GM19239 (cell line): Measurements from ENCODE around the gene GOLGB1.
"Not testable (repeated sequence)": the region's sequence is repeated elsewhere in the genome, so short reads cannot be mapped to it uniquely, and the experiment has no call there.

Source experiments
- DNase-seq: peaks from one replicate; pipeline ENCODE4 v3.0.0; 2011; ENCODE audit warnings: low spot score; ENCODE audit not compliant: insufficient read length
- FAIRE-seq: peaks from 2 replicates; lab custom pipeline; 2011; peaks lifted over from hg19 to GRCh38; lab: Jason Lieb, UNC

Gene GOLGB1

DNA sequence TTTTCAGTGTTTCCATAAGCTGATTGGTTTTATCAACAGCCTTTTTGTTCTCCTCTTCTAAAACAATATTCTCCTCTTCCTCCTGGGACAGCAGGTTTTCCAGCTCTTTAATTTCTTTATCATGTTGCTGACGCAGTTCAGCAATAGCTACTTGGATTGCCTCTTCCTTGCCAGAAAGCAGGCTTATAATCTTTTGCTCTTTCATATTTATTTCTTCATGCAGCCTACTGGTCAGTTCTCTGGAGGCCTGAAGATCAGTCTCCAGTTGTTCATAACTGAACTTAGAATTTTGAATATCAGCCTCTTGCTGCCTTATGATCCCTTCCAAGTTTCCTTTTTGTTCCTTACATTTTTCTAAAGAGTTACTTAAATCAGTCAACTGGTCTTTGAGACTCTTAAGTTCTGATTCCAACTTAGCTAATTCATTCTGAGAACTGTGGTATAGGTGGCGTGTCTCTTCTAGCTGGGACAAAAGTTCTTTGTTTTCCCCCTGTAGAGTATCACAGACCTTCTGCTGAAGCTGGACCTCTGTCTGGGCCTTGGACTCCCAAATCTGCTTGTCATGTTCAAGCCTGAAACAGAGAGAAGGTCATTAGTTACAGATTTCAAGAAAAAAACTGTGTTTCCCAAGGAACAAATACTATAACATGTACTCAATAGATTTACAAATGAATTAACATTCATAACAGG, 57.4 kb downstream of the GOLGB1 start:
- FAIRE-seq = peak; percentile 21
- DNase-seq = no peak

DNA sequence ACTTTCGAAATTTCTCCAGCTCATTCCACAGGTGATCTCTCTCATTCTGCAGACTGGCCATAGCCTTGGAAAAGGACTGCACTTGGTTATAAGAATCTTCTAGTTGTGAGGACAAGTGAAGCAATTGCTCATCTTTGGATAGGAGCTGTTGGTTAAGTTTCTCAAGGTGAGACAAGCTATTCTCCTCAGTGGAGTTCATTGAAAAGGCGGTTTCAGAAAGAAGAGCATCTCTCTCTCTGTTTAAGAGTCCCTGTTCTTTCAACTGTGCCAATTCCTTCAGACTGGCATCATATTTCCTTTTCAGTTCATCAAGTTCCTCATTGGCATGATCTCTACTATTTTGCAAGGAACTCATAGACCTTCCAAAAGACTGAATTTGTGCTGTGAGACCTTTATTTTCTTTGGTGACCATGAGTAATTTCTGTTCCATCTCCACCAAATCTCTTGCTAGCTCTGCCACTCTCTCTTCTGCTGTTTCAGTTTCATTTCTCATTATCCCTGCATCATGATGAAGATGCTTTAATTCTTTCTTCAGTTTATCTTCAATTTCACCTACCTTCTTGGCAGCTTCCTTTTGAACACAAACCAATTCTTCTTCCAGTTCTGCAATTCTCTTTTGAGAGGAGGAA, 58.6 kb downstream of the GOLGB1 start:
- DNase-seq = peak; percentile 56
- FAIRE-seq = peak; percentile 64

DNA sequence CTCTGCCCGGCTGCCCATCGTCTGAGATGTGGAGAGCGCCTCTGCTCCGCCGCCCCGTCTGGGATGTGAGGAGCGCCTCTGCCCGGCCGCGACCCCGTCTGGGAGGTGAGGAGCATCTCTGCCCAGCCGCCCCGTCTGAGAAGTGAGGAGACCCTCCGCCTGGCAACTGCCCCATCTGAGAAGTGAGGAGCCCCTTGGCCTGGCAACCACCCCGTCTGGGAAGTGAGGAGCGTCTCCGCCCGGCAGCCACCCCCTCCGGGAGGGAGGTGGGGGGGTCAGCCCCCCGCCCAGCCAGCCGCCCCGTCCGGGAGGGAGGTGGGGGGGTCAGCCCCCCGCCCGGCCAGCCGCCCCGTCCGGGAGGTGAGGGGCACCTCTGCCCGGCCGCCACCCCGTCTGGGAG, 60.8 kb downstream of the GOLGB1 start:
- DNase-seq, FAIRE-seq: not testable (repeated sequence)

DNA sequence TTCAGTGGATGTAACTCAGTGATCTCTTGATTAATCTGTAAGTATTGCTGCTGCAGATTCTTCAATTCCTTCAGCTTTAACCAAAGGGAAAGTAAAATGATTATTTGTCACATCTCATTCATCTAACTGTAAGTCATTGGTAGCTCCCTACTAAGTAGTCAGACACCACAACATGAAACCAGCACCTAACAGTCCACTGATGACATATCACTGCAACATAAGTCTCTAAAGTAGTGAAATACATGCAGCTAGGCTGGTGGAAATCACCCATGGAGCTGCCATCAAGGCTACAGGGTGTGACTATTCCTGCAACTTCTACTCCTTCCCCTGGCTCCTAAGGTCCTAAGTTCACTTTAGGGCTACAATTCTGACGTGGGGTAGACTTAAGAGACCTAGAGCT, 67.7 kb downstream of the GOLGB1 start:
- DNase-seq (no peak), FAIRE-seq (no peak)

DNA sequence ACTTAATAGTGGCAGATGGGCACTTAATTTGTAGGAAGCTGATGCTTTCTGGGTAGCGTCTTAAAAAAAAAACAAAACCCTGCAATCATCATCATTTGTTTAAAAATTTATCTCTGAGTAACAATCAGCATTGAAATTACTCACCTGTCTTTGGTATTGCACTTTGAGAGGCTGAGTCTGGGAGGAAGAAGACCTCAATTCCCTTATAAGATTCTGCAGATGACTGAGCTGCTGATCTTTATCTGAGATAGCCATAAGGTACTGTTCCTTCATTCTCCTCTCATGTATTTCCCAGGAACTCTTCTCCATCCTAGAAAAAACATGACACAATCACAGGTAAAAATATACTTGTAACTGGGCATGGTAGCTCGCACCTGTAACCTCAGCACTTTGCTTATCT, 72.4 kb downstream of the GOLGB1 start:
- FAIRE-seq (no peak), DNase-seq (no peak)

DNA sequence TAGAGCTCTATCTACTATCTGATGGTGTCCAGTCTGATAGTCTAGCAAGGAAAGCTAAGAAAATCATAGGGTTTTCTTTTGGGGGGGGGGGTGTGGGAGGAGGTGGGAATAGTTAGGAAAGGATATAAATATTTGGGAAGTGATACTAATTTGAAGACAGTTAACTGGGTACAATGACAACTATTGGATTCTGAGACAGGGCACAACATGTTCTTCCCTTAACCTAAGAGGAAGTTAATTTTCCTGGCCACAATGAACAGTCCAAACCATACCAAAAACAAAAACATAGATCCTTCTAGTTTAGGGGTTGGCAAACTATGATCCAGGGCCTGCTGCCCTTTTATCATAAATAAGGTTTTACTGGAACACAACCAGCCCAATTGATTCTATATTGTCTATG, 78.9 kb downstream of the GOLGB1 start:
- DNase-seq (no peak), FAIRE-seq (no peak)

DNA sequence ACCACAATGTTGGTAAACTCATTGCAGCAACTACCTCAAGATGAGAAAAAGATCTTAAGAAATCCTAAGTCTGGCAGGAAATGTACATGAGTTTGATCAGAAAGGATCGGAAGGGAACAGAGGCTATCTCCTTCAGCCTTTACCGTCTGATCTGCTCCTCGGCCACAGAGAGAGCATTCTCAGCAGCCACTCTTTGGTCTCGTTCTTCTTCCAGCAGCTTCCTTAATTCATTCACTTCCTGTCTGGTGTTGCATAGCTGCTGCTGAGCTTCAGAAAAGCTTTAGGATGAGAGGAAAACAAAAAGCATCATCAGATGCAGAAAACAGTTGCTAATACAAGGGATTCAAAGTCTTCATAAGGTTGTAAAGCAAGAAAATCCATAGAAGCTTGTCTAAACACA, 82.2 kb downstream of the GOLGB1 start:
- FAIRE-seq (no peak), DNase-seq (no peak)

DNA sequence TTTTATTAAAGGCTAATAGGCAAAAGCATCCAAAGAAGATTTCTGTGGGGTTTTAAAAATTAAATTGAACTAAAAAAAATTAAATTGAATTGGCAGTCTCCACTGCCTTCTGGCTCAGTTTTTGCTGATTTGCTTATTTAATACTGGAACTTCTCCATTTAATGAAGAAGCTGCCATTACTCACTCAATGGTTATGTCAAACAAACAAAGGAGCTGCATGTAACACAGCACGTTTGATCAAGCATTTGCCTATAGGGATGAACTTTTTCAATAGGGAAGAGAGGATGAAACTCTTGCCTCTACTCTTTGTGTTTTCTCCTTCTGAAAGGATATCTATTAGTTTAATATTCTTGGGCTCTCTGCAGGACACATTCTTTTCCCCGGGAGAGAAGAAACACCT, 84.1 kb downstream of the GOLGB1 start:
- DNase-seq (no peak), FAIRE-seq (no peak)

DNA sequence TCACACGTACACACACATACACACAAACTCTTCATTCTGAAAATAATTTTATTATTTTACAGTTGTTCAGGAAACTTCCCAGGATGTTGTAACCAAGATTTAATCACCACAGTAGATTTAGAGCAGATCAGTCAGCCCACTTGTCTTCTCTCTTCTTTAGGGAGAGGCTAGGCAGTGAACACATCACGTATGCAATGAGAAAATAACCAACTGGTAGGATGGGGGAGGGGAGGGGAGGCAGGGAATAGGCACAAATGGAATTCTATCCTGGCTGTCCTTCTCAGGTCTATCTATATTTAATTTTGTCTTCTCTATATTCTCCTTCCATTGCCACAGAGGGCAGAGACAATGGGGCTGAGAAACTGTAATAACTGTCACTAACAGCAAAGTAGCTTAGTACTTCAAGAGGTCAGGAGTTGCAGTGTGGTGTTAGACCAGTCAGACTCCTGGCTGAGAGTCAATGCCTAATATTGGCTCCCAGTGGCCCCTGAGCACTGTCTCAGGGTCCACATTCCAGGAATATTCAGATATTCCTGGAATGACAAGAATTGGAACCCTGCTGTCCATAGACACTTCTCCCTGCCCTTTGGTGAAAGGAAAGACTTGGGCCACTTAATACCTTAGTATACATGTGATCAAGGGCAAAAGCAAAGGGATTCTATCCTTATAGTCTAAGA, 86.2 kb downstream of the GOLGB1 start:
- no peak for FAIRE-seq

DNA sequence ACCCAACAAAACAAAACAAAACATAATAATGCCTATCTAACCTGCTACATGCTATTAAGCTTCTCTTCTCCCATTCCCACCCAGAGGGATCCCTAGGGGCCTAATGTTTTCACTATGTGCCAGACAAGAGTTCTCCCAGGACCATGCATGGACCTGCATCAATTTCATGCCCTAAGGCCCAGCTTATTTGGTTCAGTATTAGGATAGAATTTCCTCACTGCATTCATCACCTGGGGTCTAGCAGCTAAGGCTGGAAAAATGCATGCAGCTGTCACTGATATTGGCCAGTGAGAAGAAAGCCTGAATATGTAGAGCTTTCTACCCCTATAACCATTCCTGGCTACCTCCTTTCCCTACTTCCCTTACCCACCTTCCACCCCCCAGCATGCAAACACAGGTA, 86.8 kb downstream of the GOLGB1 start:
- DNase-seq (no peak), FAIRE-seq (no peak)

More for the DNA sequence above, 86.2 kb downstream of the GOLGB1 start:
- DNase-seq = no peak

DNA sequence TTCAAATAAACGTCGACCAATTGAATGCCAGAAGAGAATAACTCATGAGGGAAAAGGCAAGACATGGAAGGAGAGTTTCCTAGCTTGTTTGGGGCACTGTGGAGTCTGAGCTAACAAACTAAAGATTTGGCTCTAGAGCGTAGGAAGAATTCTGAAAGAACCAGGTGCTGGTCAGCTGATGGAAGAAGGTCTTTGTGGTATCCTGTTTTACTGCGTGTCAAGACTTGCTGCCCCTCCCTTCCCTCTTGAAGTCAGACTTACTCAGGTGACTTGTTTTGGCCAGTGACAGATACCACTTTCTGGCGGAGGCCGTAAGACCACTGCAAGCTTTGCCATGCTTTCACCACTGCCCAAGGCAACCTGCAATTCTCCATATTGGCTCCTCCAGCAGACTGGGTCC, 88.2 kb downstream of the GOLGB1 start:
- FAIRE-seq = no peak
- no peak for DNase-seq

DNA sequence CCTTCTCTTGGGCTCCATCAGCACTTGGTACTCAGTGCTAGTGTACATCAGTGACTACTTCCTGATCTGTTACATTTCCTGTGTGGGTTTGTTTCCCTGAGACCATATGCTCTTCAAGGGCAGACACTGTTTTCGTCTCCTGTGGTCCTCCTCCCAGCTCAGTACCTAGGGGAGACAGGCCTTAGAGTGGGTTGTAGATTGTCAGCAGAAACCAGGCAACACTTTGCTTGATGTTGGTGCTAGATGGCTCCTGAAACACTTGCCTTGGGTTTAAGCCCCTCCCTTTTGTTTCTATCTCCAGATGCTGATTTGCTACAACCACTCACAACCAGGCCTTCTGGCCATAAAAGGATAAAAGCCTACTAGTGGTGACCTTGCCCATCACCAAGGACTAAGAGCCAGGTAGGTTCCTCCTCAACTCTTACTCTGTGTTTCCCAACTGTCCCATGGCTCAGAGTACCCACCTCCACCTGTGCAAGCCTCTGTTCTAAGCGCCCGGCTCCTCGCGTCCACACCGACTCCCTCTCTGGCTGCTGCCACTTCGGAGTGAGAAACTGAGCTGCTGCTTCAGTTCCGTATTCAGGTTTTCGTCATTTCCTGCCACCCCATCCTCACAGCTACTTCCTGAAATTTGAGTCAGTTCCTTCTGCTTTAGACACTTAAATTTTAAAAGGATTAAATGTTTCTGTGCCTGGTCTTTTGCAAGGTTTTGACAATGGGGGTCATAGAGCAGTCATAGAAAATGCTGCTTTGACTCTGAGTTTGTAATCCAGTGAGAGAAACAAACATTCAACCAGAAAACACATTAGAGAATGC, 89.0 kb downstream of the GOLGB1 start, which contains the start of gene HCLS1:
HCLS1 (minus strand) TSS at position 548 of the 816 bp plus-strand sequence. CDS start 2,556 bp downstream, outside the sequence.
- DNase-seq = peak; percentile 63
- peak; percentile 100 for FAIRE-seq

DNA sequence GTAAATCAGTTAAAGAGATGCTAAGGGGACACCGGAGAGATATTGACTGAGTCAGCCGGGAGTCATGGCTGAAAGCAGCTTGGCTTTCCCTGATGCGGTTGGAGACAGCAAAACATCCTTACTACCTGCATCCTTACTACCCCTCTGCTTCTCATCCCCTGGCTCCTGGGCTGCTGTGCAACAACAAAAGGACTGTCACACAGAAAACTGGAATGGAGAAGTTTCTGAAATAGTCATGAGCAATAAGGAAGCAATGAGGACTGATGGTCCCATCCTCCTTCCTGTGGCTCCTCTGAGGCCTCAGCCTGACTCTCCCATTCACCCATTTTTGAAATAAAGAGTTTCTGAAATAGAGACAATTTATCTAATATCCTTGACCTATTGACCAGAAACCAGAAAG, 90.0 kb downstream of the GOLGB1 start:
- DNase-seq (no peak), FAIRE-seq (no peak)

DNA sequence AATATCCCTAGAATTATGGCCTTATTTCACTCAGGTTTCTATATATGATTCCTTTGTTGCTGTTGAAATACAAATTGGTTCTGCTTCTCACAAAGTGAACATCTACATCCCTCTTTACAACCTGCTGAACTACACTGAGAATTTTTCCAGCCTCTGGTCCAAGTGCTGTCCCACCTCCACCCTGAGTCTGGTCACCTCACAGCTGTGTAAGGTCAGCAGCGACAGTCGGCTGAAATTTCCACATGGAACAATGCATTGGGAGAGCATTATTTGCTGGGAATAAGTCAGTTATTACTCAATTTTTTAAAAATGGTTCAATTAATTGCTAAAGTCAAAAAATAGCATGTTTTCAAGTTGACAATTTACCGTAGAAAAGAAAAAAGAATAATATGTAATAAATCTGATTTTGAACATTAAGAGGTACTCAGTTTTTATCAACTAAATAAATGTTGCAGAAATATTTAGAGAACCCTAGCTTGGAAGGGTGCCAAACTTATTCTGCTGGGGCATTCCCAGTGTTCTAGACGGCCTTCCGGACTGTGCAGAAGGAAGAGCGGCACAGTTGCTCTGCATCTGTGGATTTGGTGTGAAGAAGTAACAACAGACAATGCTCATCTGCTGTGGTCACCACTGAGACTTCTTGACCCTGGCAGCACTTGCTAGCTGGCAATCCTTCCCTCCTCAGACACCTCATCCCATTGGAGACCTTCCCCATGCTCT, 90.7 kb downstream of the GOLGB1 start:
- DNase-seq (no peak), FAIRE-seq (peak; percentile 78)

DNA sequence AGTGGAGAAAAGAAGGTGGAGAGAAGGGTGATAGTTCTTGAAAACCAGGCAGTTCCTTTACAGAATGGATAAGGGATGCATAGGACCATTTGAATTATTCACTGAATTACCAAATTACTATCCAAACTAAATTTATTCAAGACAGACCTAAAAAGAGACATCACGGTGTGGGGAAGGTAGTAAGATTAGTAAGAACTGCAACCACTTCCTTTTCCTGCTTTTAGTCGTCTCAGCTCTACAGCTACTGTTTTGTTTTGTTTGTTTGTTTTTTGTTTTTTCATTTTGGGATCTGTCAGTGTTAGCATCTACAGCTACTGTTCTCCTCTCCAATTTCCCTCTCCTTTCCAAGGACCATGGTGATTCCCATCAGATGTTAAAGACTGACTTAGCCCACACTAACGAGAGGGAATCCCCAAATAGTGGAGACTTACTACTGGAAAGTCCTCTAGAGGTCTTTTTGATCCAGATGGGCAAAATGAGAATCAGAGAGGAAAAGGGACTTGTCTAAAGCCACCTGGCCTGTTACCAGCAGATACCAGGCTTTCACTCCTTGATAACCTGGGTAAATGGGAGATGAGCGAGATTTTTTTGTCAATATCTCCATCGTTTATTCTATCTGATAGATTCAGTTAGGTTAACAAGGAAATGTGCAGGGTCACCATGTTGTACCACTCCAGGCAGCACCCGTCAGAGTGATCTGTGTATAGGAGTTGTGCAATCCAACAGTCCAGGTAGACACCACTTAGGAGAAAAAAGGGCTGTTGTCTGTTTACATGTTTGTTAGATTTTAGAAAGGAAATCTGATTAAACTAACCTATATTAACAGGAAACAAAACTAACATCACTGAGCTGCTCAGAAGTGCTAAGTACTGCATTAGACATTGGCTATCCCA, 94.8 kb downstream of the GOLGB1 start:
- DNase-seq (no peak), FAIRE-seq (peak; percentile 93)

DNA sequence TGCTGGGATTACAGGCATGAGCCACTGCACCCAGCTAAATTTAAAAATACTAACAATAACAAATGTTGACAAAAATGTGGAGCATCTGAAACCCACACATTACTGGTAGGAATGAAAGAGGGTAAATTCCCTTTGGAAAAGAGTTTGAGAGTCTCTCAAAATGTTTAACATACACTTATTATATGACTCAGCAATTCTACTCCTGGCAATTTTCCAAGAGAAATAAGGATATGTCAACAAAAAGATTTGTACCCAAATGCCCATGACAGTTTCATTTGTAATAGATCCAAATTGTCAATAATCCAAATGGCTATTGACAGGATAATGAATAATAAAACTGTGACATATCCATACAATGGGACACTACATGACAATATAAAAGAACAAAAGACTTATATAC, 97.9 kb downstream of the GOLGB1 start:
- FAIRE-seq (peak; percentile 53), DNase-seq (no peak)

DNA sequence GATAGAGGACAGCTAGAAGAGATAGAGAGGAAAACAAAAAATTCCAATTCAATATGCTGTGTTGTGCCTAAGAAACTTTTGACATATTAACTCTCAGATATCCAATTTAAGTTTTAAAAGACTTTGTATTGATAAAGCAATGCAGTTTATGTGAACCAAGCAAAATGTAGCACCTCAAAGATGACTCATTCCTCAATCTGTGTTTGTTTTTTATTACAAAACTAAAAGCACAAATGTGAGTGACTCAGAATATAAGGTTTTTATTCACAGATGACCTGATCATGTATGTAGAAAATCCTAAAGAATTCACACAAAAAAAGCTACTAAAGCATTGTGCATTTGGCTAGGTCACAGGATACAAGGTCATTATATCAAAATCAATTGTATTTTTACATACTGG, 99.9 kb downstream of the GOLGB1 start:
- no peak for FAIRE-seq
- DNase-seq = no peak

DNA sequence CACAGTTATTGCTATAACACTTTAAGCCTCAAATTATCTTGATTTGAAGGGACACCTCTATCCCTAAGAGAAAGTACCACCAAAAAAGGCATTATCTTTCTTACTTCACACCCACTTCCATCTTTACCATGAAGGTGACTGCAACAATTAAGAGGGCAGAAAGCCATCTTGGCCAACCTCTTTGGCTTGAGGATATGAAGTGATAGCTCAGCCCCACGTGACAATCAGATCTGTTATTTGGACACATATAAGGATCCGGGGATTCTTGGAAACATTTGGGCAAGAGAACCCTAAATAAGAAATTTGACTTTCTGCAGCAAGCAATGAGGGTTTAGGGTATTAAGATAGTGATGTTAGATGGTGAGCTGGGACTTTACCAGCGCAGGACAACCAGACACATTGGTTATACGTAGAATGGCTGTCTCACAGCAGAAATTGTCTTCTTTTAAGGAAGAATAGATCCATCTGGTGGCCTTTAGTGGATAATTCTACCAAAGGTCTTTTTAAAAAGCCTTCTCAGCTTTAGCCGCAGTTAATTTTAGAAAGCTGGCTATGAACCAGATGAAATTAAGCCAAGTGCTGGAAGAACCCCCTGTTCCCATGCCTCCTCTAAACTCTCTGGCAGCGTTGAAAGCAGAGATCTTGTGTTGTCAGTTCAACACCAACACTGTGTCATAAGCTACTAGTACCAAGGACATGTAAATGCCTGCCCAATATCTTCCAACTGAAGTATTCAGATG, 101.2 kb downstream of the GOLGB1 start:
- no peak for FAIRE-seq

More for the DNA sequence above, 101.2 kb downstream of the GOLGB1 start:
- DNase-seq = no peak
